CD4-positive, alpha-beta memory T cell (primary cell): ENCODE measurements around the gene PCID2. TPM values are rescaled to one million over a fixed set of nuclear protein-coding genes. Genes with fewer than 3 reads are reported as not detected.
"Not testable (repeated sequence)": the region's sequence is repeated elsewhere in the genome, so short reads cannot be mapped to it uniquely, and the experiment has no call there.

ENCODE experiments used
- CTCF ChIA-PET: fragments of 350-600 bp; sonication (Branson Sonifier 250); formaldehyde crosslinking; loops from one replicate; lab custom pipeline; 2021; ENCODE audit warnings: inconsistent platforms; ENCODE audit not compliant: partially characterized antibody; lab: Charles Lee
- POLR2A ChIA-PET: fragments of 350-600 bp; sonication (Branson Sonifier 250); formaldehyde crosslinking; loops from one replicate; lab custom pipeline; 2021; ENCODE audit not compliant: partially characterized antibody; lab: Charles Lee
- DNase-seq, 5 donors: peaks; one replicate each; pipeline versions ENCODE4 v3.0.0 to v3.0.0-alpha.2; 2020 to 2022; ENCODE audit warnings: mixed read lengths in 1 of 5
- H3K27ac ChIP-seq: one replicate; pipeline ENCODE4 v1.7.0; 2013; ENCODE audit warnings: low read depth, low read length
- H3K27me3 ChIP-seq: 2 replicates; pipeline ENCODE4 v1.7.0; 2013; ENCODE audit warnings: mild to moderate bottlenecking, low read length, moderate library complexity; ENCODE audit not compliant: insufficient read depth
- H3K36me3 ChIP-seq: 2 replicates; pipeline ENCODE4 v1.7.0; 2013; ENCODE audit warnings: mild to moderate bottlenecking, low read length, moderate library complexity; ENCODE audit not compliant: insufficient read depth
- H3K4me1 ChIP-seq: 2 replicates; pipeline ENCODE4 v1.7.0; 2013; ENCODE audit warnings: mild to moderate bottlenecking, low read length, moderate library complexity; ENCODE audit not compliant: insufficient read depth
- H3K4me3 ChIP-seq, 2 donors: one replicate each; pipeline ENCODE4 v1.7.0; 2013; ENCODE audit warnings: low read length in 2 of 2, mild to moderate bottlenecking in 1 of 2
- H3K9me3 ChIP-seq, 2 donors: one replicate each; pipeline ENCODE4 v1.7.0; 2013; ENCODE audit warnings: low read length in 2 of 2, control low read depth in 1 of 2; ENCODE audit not compliant: control insufficient read depth in 1 of 2
- H3K27ac Mint-ChIP-seq, 7 donors: one replicate each; pipeline ENCODE4 v1.8.0; 2020 to 2021; ENCODE audit warnings: mixed read lengths in 7 of 7, mild to moderate bottlenecking in 6 of 7, inconsistent platforms in 3 of 7, moderate library complexity in 3 of 7
- H3K27me3 Mint-ChIP-seq, 2 donors: one replicate each; pipeline ENCODE4 v1.8.0; 2020 to 2021; ENCODE audit warnings: mixed read lengths in 2 of 2
- H3K36me3 Mint-ChIP-seq, 2 donors: one replicate each; pipeline ENCODE4 v1.8.0; 2020 to 2021; ENCODE audit warnings: mixed read lengths in 2 of 2, inconsistent platforms in 1 of 2, mild to moderate bottlenecking in 1 of 2
- H3K4me1 Mint-ChIP-seq, 4 donors: one replicate each; pipeline ENCODE4 v1.8.0; 2020 to 2021; ENCODE audit warnings: mixed read lengths in 4 of 4, mild to moderate bottlenecking in 1 of 4
- H3K4me3 Mint-ChIP-seq, 8 donors: one replicate each; pipeline ENCODE4 v1.8.0; 2020 to 2021; ENCODE audit warnings: mixed read lengths in 8 of 8, mild to moderate bottlenecking in 7 of 8, moderate library complexity in 6 of 8, inconsistent platforms in 3 of 8
- H3K9me3 Mint-ChIP-seq, 8 donors: one replicate each; pipeline ENCODE4 v1.8.0; 2020 to 2021; ENCODE audit warnings: mixed read lengths in 8 of 8, mild to moderate bottlenecking in 5 of 8, inconsistent platforms in 3 of 8, moderate library complexity in 1 of 8
- intact Hi-C: fragments of 100-400 bp; cut with micrococcal nuclease; formaldehyde crosslinking; loops from one replicate; pipeline ENCODE4 v1.15.1; 2023
- polyA plus RNA-seq, 2 donors: library from polyadenylated mRNA; unstranded; fragments of 300-500 nt; fragmentation: Illumina TruSeq; gene quantifications; one replicate each; pipeline ENCODE4 v1.2.3, GENCODE V29; 2021
- total RNA-seq, 2 experiments: library from RNA; stranded (reverse); gene quantifications; one replicate each; pipeline ENCODE4 v1.2.3, GENCODE V29; 2021

The PCID2 gene
- total RNA-seq (10 to 100 TPM; 78.2 to 79.8 TPM), polyA plus RNA-seq (100 to 1,000 TPM in 1 of 2 donors, 10 to 100 TPM in 1; 84.8 to 100 TPM)

- Mint-ChIP-seq H3K4me1 (peaks cover 44 to 64% (median 53%) of the 10 kb centered on the region in 4 donors), H3K27ac (peak within 1 kb of the TSS; percentile 89 to 96 (median 95)), H3K9me3 (peaks cover 0 to 3% (median 0%) of the 10 kb centered on the region in 8 donors), H3K36me3 (peaks cover 21 to 42% of the 10 kb centered on the region in 2 donors), H3K27me3 (no peaks in the 10 kb centered on the region), H3K4me3 (peak within 1 kb of the TSS; percentile 86 to 92 (median 90))
- intact Hi-C loops = loop anchor here (1.0 to 5.0 kb wide), 6 partner anchors 24 to 240 kb away; partner anchors contain the start of gene LAMP1
- CTCF ChIA-PET = interaction anchor here (2.5 kb wide), 1 partner anchor 24 kb away, joined by 8 read pairs; no protein-coding TSS in a partner anchor
- Histone ChIP-seq H3K4me1 (peaks cover 78% of the 10 kb centered on the region), H3K9me3 (no peaks in the 10 kb centered on the region), H3K36me3 (peaks cover 9% of the 10 kb centered on the region), H3K4me3 (peak within 1 kb of the TSS; percentile 73 to 80), H3K27me3 (no peaks in the 10 kb centered on the region), H3K27ac (peak within 1 kb of the TSS; percentile 89)
- DNase-seq = peak; percentile 89 to 95 (median 91)
- POLR2A ChIA-PET = interaction anchor here (0.7 to 4.5 kb wide), 23 partner anchors 8 to 282 kb away, joined by 3 to 66 read pairs (median 6); partner anchors contain the start of genes DCUN1D2, LAMP1 and MCF2L
Observed at GRCh38 chr13:113208421-113209335, at the start of gene PCID2. PCID2 (minus strand) TSS chr13:113208669; CDS start chr13:113208634, 35 bp downstream.

- H3K27me3 Mint-ChIP-seq, H3K4me3 Mint-ChIP-seq, intact Hi-C loops, H3K27me3 ChIP-seq, H3K4me3 ChIP-seq, H3K4me1 Mint-ChIP-seq, H3K9me3 ChIP-seq, H3K4me1 ChIP-seq, H3K27ac ChIP-seq, H3K9me3 Mint-ChIP-seq, POLR2A ChIA-PET, DNase-seq, CTCF ChIA-PET: not testable (repeated sequence)
- peaks cover 53% of the 10 kb centered on the region for H3K36me3 ChIP-seq
- Mint-ChIP-seq H3K27ac (peak overlapping the region in 2 of 7 donors; percentile 45 to 68), H3K36me3 (peaks cover 61 to 68% of the 10 kb centered on the region in 2 donors)
Observed at GRCh38 chr13:113257908-113258307, 49.4 kb upstream of the PCID2 start.

GRCh38 chr13:113252516-113253095 lies 44.1 kb upstream of the PCID2 start:
- peaks cover 53% of the 10 kb centered on the region for H3K36me3 ChIP-seq
- DNase-seq = no peak
- intact Hi-C loops = no loop called here
- no peak overlapping the region for H3K27ac ChIP-seq
- Mint-ChIP-seq H3K36me3 (peaks cover 71 to 87% of the 10 kb centered on the region in 2 donors), H3K27ac (no peak overlapping the region), H3K4me1 (peaks cover 0 to 2% (median 0%) of the 10 kb centered on the region in 4 donors), H3K27me3 (no peaks in the 10 kb centered on the region), H3K4me3 (no peak overlapping the region), H3K9me3 (peaks cover 0 to 3% (median 0%) of the 10 kb centered on the region in 8 donors)
- no peaks in the 10 kb centered on the region for H3K27me3 ChIP-seq
- no peak overlapping the region for H3K4me3 ChIP-seq
- ChIA-PET CTCF (no interaction called here), POLR2A (no interaction called here)
- H3K4me1 ChIP-seq = no peaks in the 10 kb centered on the region
- H3K9me3 ChIP-seq = no peaks in the 10 kb centered on the region

- peaks cover 72% of the 10 kb centered on the region for H3K36me3 ChIP-seq
- Mint-ChIP-seq H3K4me3 (no peak overlapping the region), H3K36me3 (peaks cover 69 to 90% of the 10 kb centered on the region in 2 donors), H3K9me3 (peaks cover 0 to 2% (median 0%) of the 10 kb centered on the region in 8 donors), H3K27me3 (no peaks in the 10 kb centered on the region), H3K27ac (peak overlapping the region in 1 of 7 donors; percentile 71), H3K4me1 (peaks cover 0 to 2% (median 0%) of the 10 kb centered on the region in 4 donors)
- no peaks in the 10 kb centered on the region for H3K27me3 ChIP-seq
- CTCF ChIA-PET = no interaction called here
- no peaks in the 10 kb centered on the region for H3K4me1 ChIP-seq
- H3K27ac ChIP-seq = no peak overlapping the region
- POLR2A ChIA-PET = no interaction called here
- intact Hi-C loops = no loop called here
- no peak for DNase-seq
- H3K4me3 ChIP-seq = no peak overlapping the region
- H3K9me3 ChIP-seq = no peaks in the 10 kb centered on the region
Observed at GRCh38 chr13:113245849-113246796, 37.7 kb upstream of the PCID2 start.

- Mint-ChIP-seq H3K27ac (no peak overlapping the region), H3K27me3 (no peaks in the 10 kb centered on the region), H3K4me1 (no peaks in the 10 kb centered on the region), H3K4me3 (no peak overlapping the region), H3K36me3 (peaks cover 71 to 88% of the 10 kb centered on the region in 2 donors), H3K9me3 (no peaks in the 10 kb centered on the region)
- no peak for DNase-seq
- ChIA-PET CTCF (no interaction called here), POLR2A (no interaction called here)
- intact Hi-C loops = no loop called here
- Histone ChIP-seq H3K4me3 (no peak overlapping the region), H3K4me1 (no peaks in the 10 kb centered on the region), H3K27me3 (no peaks in the 10 kb centered on the region), H3K9me3 (no peaks in the 10 kb centered on the region), H3K27ac (no peak overlapping the region), H3K36me3 (peaks cover 76% of the 10 kb centered on the region)
Observed at GRCh38 chr13:113243847-113244246, 35.4 kb upstream of the PCID2 start.

GRCh38 chr13:113241623-113242022 lies 33.2 kb upstream of the PCID2 start:
- H3K27me3 Mint-ChIP-seq, intact Hi-C loops, H3K9me3 ChIP-seq, H3K4me3 ChIP-seq, POLR2A ChIA-PET, H3K27ac ChIP-seq, H3K27ac Mint-ChIP-seq, CTCF ChIA-PET, H3K9me3 Mint-ChIP-seq, H3K4me3 Mint-ChIP-seq, H3K4me1 Mint-ChIP-seq, H3K4me1 ChIP-seq, H3K27me3 ChIP-seq, DNase-seq: not testable (repeated sequence)
- peaks cover 60 to 78% of the 10 kb centered on the region in 2 donors for H3K36me3 Mint-ChIP-seq
- H3K36me3 ChIP-seq = peaks cover 65% of the 10 kb centered on the region
